H9 (cell line): ENCODE measurements around the gene TGFBRAP1. TPM values are rescaled to one million over a fixed set of nuclear protein-coding genes. Genes with fewer than 3 reads are reported as not detected.

Experiments
- DNase-seq: peaks from one replicate; pipeline ENCODE4 v3.0.0-alpha.2; 2017
- H2AFZ ChIP-seq: one replicate; pipeline ENCODE4 v1.6.1; 2013; ENCODE audit warnings: mild to moderate bottlenecking, low read length, control low read depth, moderate library complexity
- H2AK5ac ChIP-seq: 2 replicates; pipeline ENCODE4 v1.6.1; 2013; ENCODE audit warnings: low read length, control low read depth, mixed read lengths; ENCODE audit not compliant: insufficient read length
- H2BK120ac ChIP-seq: one replicate; pipeline ENCODE4 v1.6.1; 2013; ENCODE audit warnings: low read depth, mild to moderate bottlenecking, low read length, control low read depth, inconsistent platforms; ENCODE audit not compliant: poor library complexity, severe bottlenecking
- H2BK12ac ChIP-seq: 2 replicates; pipeline ENCODE4 v1.6.1; 2013; ENCODE audit warnings: low read length, control low read depth, mixed read lengths, low read depth; ENCODE audit not compliant: insufficient read length
- H2BK15ac ChIP-seq: 2 replicates; pipeline ENCODE4 v1.6.1; 2013; ENCODE audit warnings: low read depth, low read length, control low read depth
- H2BK20ac ChIP-seq: one replicate; pipeline ENCODE4 v1.6.1; 2013; ENCODE audit warnings: low read depth, mild to moderate bottlenecking, low read length, control low read depth, inconsistent platforms; ENCODE audit not compliant: poor library complexity, severe bottlenecking
- H2BK5ac ChIP-seq: 2 replicates; pipeline ENCODE4 v1.6.1; 2013; ENCODE audit warnings: low read length, control low read depth, mixed read lengths; ENCODE audit not compliant: insufficient read length
- H3K14ac ChIP-seq: 2 replicates; pipeline ENCODE4 v1.6.1; 2013; ENCODE audit warnings: low read length, control low read depth; ENCODE audit not compliant: insufficient read depth
- H3K18ac ChIP-seq: 2 replicates; pipeline ENCODE4 v1.6.1; 2013; ENCODE audit warnings: low read depth, mild to moderate bottlenecking, mixed read lengths, low read length, control low read depth; ENCODE audit not compliant: insufficient read length
- H3K23ac ChIP-seq: 2 replicates; pipeline ENCODE4 v1.6.1; 2013; ENCODE audit warnings: low read length, control low read depth, mixed read lengths, low read depth; ENCODE audit not compliant: insufficient read length
- H3K23me2 ChIP-seq: 2 replicates; pipeline ENCODE4 v1.6.1; 2013; ENCODE audit warnings: low read depth, mild to moderate bottlenecking, mixed read lengths, low read length, control low read depth; ENCODE audit not compliant: insufficient read length, poor library complexity, severe bottlenecking
- H3K27ac ChIP-seq: 2 replicates; pipeline ENCODE4 v1.5.1; 2013; ENCODE audit warnings: low read length, control low read depth, mixed read lengths, low read depth; ENCODE audit not compliant: insufficient read length
- H3K27me3 ChIP-seq: 2 replicates; pipeline ENCODE4 v1.6.1; 2013; ENCODE audit warnings: low read length, control low read depth, inconsistent platforms; ENCODE audit not compliant: insufficient read depth
- H3K4ac ChIP-seq: 2 replicates; pipeline ENCODE4 v1.6.1; 2013; ENCODE audit warnings: low read depth, mild to moderate bottlenecking, control low read depth, inconsistent platforms, low read length, moderate library complexity
- H3K4me1 ChIP-seq: 2 replicates; pipeline ENCODE4 v1.6.1; 2013; ENCODE audit warnings: low read length, control low read depth, inconsistent platforms; ENCODE audit not compliant: insufficient read depth
- H3K4me2 ChIP-seq: 2 replicates; pipeline ENCODE4 v1.6.1; 2013; ENCODE audit warnings: low read length, control low read depth, mixed read lengths; ENCODE audit not compliant: insufficient read length, insufficient read depth
- H3K56ac ChIP-seq: 2 replicates; pipeline ENCODE4 v1.6.1; 2013; ENCODE audit warnings: low read depth, mild to moderate bottlenecking, mixed read lengths, low read length, control low read depth; ENCODE audit not compliant: insufficient read length
- H3K79me1 ChIP-seq: 2 replicates; pipeline ENCODE4 v1.6.1; 2013; ENCODE audit warnings: low read depth, mild to moderate bottlenecking, moderate library complexity, low read length, control low read depth, inconsistent platforms; ENCODE audit not compliant: insufficient read depth, poor library complexity, severe bottlenecking
- H3K79me2 ChIP-seq: 2 replicates; pipeline ENCODE4 v1.6.1; 2013; ENCODE audit warnings: low read length, control low read depth, inconsistent platforms; ENCODE audit not compliant: insufficient read depth
- H3K9ac ChIP-seq: 2 replicates; pipeline ENCODE4 v1.6.1; 2013; ENCODE audit warnings: low read length, control low read depth, mixed read lengths; ENCODE audit not compliant: insufficient read length; ENCODE audit errors: extremely low read depth
- H3K9me3 ChIP-seq: one replicate; pipeline ENCODE4 v1.6.1; 2013; ENCODE audit warnings: low read depth, low read length, inconsistent platforms; ENCODE audit not compliant: control insufficient read depth
- H3T11ph ChIP-seq: one replicate; pipeline ENCODE4 v1.6.1; 2013; ENCODE audit warnings: mild to moderate bottlenecking, low read length, control low read depth, inconsistent platforms
- H4K20me1 ChIP-seq: one replicate; pipeline ENCODE4 v1.6.1; 2013; ENCODE audit not compliant: control insufficient read depth, insufficient read length, insufficient read depth
- H4K5ac ChIP-seq: 2 replicates; pipeline ENCODE4 v1.6.1; 2013; ENCODE audit warnings: low read depth, mild to moderate bottlenecking, mixed read lengths, low read length, control low read depth; ENCODE audit not compliant: insufficient read length
- H4K8ac ChIP-seq: replicated peaks from 2 replicates; pipeline ENCODE4 v1.6.1; 2013; ENCODE audit warnings: low read length, control low read depth, mixed read lengths, low read depth; ENCODE audit not compliant: insufficient read length
- H4K91ac ChIP-seq: 2 replicates; pipeline ENCODE4 v1.6.1; 2013; ENCODE audit warnings: low read depth, mild to moderate bottlenecking, moderate library complexity, mixed read lengths, low read length, control low read depth; ENCODE audit not compliant: insufficient read length
- H3K27ac Mint-ChIP-seq, 3 experiments: 2 replicates in 2 of 3; 3 replicates in 1 of 3; pipeline ENCODE4 v1.8.0; 2020 to 2021; ENCODE audit warnings: mixed read lengths in 3 of 3, mild to moderate bottlenecking in 1 of 3, moderate library complexity in 1 of 3
- H3K27me3 Mint-ChIP-seq: 2 replicates; pipeline ENCODE4 v1.8.0; 2021; ENCODE audit warnings: low read depth, mild to moderate bottlenecking, moderate library complexity, mixed read lengths
- H3K36me3 Mint-ChIP-seq, 3 experiments: 2 replicates in 2 of 3; 3 replicates in 1 of 3; pipeline ENCODE4 v1.8.0; 2020 to 2021; ENCODE audit warnings: low read depth in 3 of 3, mixed read lengths in 3 of 3; ENCODE audit not compliant: insufficient read depth in 1 of 3
- H3K4me1 Mint-ChIP-seq, 2 experiments: 2 replicates each; pipeline ENCODE4 v1.8.0; 2020; ENCODE audit warnings: mixed read lengths in 2 of 2
- H3K4me3 Mint-ChIP-seq, 2 experiments: 2 replicates in 1 of 2; 3 replicates in 1 of 2; pipeline ENCODE4 v1.8.0; 2020 to 2021; ENCODE audit warnings: mild to moderate bottlenecking in 2 of 2, mixed read lengths in 2 of 2, moderate library complexity in 1 of 2
- H3K9me3 Mint-ChIP-seq, 2 experiments: 2 replicates in 1 of 2; 3 replicates in 1 of 2; pipeline ENCODE4 v1.8.0; 2020; ENCODE audit warnings: mild to moderate bottlenecking in 2 of 2, mixed read lengths in 2 of 2, moderate library complexity in 1 of 2
- WGBS: extraction: QIAGEN DNeasy Blood & Tissue Kit; methylation state at CpG from one replicate; pipeline ENCODE4 v1.1.7; 2013; ENCODE audit warnings: missing lambda C conversion rate, low lambda C conversion rate, mixed read lengths; ENCODE audit not compliant: insufficient read length; ENCODE audit errors: extremely low coverage; 5-methylcytosine and 5-hydroxymethylcytosine counted together
- total RNA-seq: library from RNA; stranded (reverse); gene quantifications from 2 replicates; pipeline ENCODE4 v1.2.1, GENCODE V29; 2021
- TF ChIP-seq, protein P1 (sequence below): fragments of 200-600 bp; sonication (generic); conservative IDR thresholded peaks from 3 replicates; pipeline ENCODE4 v1.8.0; 2021; ENCODE audit warnings: antibody characterized with exemption, mild to moderate bottlenecking

TGFBRAP1 gene
- total RNA-seq, 1 experiment from 2014 or later: 23.6 TPM

GRCh38 chr2:105299290-105299689 is 30.2 kb downstream of the TGFBRAP1 start:
- Histone ChIP-seq H3K23ac (no peak overlapping the region), H2AK5ac (no peak overlapping the region), H2BK120ac (no peak overlapping the region), H2BK12ac (no peak overlapping the region), H4K91ac (no peak overlapping the region), H3K4me1 (no peaks in the 10 kb centered on the region), H2BK15ac (no peak overlapping the region), H2BK5ac (no peak overlapping the region), H3K27me3 (no peaks in the 10 kb centered on the region), H3K18ac (no peak overlapping the region), H3K79me1 (no peaks in the 10 kb centered on the region), H4K20me1 (no peaks in the 10 kb centered on the region), H4K8ac (no peak overlapping the region), H2BK20ac (no peak overlapping the region), H3K23me2 (no peaks in the 10 kb centered on the region), H4K5ac (no peak overlapping the region), H3K27ac (no peak overlapping the region), H3K9ac (no peak overlapping the region), H3K56ac (no peak overlapping the region), H3K79me2 (no peaks in the 10 kb centered on the region), H3K14ac (no peak overlapping the region), H2AFZ (no peak overlapping the region), H3K4ac (no peak overlapping the region), H3T11ph (no peak overlapping the region), H3K4me2 (no peak overlapping the region), H3K9me3 (no peaks in the 10 kb centered on the region)
- no CpG with 5 or more reads among the region's 5 CpGs for WGBS
- H3K4me3 Mint-ChIP-seq: no peak overlapping the region
- no peak overlapping the region; a peak in 1 of 7 replicates for H3K27ac Mint-ChIP-seq
- no peaks in the 10 kb centered on the region for H3K9me3 Mint-ChIP-seq
- DNase-seq: peak; percentile 57
- TF ChIP-seq, protein P1, sequence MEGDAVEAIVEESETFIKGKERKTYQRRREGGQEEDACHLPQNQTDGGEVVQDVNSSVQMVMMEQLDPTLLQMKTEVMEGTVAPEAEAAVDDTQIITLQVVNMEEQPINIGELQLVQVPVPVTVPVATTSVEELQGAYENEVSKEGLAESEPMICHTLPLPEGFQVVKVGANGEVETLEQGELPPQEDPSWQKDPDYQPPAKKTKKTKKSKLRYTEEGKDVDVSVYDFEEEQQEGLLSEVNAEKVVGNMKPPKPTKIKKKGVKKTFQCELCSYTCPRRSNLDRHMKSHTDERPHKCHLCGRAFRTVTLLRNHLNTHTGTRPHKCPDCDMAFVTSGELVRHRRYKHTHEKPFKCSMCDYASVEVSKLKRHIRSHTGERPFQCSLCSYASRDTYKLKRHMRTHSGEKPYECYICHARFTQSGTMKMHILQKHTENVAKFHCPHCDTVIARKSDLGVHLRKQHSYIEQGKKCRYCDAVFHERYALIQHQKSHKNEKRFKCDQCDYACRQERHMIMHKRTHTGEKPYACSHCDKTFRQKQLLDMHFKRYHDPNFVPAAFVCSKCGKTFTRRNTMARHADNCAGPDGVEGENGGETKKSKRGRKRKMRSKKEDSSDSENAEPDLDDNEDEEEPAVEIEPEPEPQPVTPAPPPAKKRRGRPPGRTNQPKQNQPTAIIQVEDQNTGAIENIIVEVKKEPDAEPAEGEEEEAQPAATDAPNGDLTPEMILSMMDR: peak; percentile 50
- no peaks in the 10 kb centered on the region; the same call in 1 of the 2 replicates for H3K27me3 Mint-ChIP-seq
- H3K4me1 Mint-ChIP-seq: peaks cover 0 to 2% of the 10 kb centered on the region in 2 experiments; a peak in 1 of 4 replicates
- peaks cover 7 to 32% (median 26%) of the 10 kb centered on the region in 3 experiments; a peak in 6 of 7 replicates for H3K36me3 Mint-ChIP-seq
